ENCODE data around the gene LY86. TPM values are rescaled to one million over a fixed set of nuclear protein-coding genes. Genes with fewer than 3 reads are reported as not detected.

The LY86 gene
- polyA plus RNA-seq, 1 donor from 2014 or later: not detected

DNA sequence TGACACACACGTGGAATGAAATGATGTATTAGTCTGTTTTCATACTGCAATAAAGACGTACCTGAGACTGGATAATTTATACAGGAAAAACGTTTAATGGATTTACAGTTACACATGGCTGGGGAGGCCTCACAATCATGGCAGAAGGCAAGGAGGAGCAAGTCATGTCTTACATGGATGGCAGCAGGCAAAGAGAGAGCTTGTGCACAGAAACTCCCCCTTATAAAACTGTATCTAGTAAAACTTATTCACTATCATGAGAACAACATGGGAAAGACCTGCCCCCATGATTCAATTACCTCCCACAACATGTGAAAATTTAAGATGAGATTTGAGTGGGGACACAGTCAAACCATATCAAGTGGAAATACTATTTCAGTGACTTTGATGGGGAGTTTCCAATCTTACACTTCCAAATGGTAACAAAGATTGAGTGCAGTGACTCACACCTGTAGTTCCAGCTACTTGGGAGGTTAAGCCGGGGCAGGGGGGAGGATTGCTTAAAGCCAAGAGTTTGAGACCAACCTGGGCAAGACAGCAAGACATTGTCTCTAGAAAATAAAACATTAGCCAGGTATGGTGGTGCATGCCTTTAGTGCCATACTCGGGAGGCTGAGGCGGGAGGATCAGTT lies 8.2 kb upstream of the LY86 start:
- no peak overlapping the region for H3K4me2 ChIP-seq (ENCODE audit: low read length)
- H3F3A ChIP-seq (ENCODE audit: insufficient read depth, low read length, poor library complexity, severe bottlenecking): no peaks in the 10 kb centered on the region
- H3K9me2 ChIP-seq (ENCODE audit: insufficient read depth, low read length): no peaks in the 10 kb centered on the region
- no peak overlapping the region for H3K27ac ChIP-seq (ENCODE audit: low read length)
- H3K36me3 ChIP-seq (ENCODE audit: insufficient read depth, low read length): no peaks in the 10 kb centered on the region
- H3K27me3 ChIP-seq (ENCODE audit: insufficient read depth, low read depth, low read length): no peaks in the 10 kb centered on the region
- H3K4me3 ChIP-seq (ENCODE audit: low read length): no peak overlapping the region
- no peaks in the 10 kb centered on the region for H3K79me2 ChIP-seq (replicated peaks; ENCODE audit: insufficient read depth, low read length)
- H3K9me3 ChIP-seq (ENCODE audit: low read length): peaks cover 6% of the 10 kb centered on the region
- no peaks in the 10 kb centered on the region for H4K20me1 ChIP-seq (ENCODE audit: insufficient read depth)
- H3K9ac ChIP-seq (ENCODE audit: low read length): no peak overlapping the region
- no peak overlapping the region for H2AFZ ChIP-seq (ENCODE audit: low read depth, low read length)
- no peak for TF ChIP-seq MXI1 (conservative IDR thresholded peaks at IDR 0.05; ENCODE audit: poor library complexity, severe bottlenecking)
- TF ChIP-seq, protein P1, sequence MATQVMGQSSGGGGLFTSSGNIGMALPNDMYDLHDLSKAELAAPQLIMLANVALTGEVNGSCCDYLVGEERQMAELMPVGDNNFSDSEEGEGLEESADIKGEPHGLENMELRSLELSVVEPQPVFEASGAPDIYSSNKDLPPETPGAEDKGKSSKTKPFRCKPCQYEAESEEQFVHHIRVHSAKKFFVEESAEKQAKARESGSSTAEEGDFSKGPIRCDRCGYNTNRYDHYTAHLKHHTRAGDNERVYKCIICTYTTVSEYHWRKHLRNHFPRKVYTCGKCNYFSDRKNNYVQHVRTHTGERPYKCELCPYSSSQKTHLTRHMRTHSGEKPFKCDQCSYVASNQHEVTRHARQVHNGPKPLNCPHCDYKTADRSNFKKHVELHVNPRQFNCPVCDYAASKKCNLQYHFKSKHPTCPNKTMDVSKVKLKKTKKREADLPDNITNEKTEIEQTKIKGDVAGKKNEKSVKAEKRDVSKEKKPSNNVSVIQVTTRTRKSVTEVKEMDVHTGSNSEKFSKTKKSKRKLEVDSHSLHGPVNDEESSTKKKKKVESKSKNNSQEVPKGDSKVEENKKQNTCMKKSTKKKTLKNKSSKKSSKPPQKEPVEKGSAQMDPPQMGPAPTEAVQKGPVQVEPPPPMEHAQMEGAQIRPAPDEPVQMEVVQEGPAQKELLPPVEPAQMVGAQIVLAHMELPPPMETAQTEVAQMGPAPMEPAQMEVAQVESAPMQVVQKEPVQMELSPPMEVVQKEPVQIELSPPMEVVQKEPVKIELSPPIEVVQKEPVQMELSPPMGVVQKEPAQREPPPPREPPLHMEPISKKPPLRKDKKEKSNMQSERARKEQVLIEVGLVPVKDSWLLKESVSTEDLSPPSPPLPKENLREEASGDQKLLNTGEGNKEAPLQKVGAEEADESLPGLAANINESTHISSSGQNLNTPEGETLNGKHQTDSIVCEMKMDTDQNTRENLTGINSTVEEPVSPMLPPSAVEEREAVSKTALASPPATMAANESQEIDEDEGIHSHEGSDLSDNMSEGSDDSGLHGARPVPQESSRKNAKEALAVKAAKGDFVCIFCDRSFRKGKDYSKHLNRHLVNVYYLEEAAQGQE (IDR thresholded peaks at IDR 0.05; ENCODE audit: borderline replicate concordance): no peak
- no peak for TF ChIP-seq TAF1 (IDR thresholded peaks at IDR 0.05; ENCODE audit: low read depth)

- Histone ChIP-seq H3K9me3 (ENCODE audit: low read length) (peaks cover 5% of the 10 kb centered on the region), H2AFZ (ENCODE audit: low read depth, low read length) (no peak overlapping the region), H3K27ac (ENCODE audit: low read length) (no peak overlapping the region), H3K27me3 (ENCODE audit: insufficient read depth, low read depth, low read length) (no peaks in the 10 kb centered on the region), H3K4me2 (ENCODE audit: low read length) (no peak overlapping the region), H3K36me3 (ENCODE audit: insufficient read depth, low read length) (no peaks in the 10 kb centered on the region), H3K4me3 (ENCODE audit: low read length) (no peak overlapping the region), H4K20me1 (ENCODE audit: insufficient read depth) (no peaks in the 10 kb centered on the region), H3K79me2 (replicated peaks; ENCODE audit: insufficient read depth, low read length) (no peaks in the 10 kb centered on the region), H3K9ac (ENCODE audit: low read length) (no peak overlapping the region), H3F3A (ENCODE audit: insufficient read depth, low read length, poor library complexity, severe bottlenecking) (no peaks in the 10 kb centered on the region), H3K9me2 (ENCODE audit: insufficient read depth, low read length) (no peaks in the 10 kb centered on the region)
- TF ChIP-seq, protein P1 (IDR thresholded peaks at IDR 0.05; ENCODE audit: borderline replicate concordance): no peak
- TF ChIP-seq EP300 (conservative IDR thresholded peaks at IDR 0.05; ENCODE audit: poor library complexity, severe bottlenecking) (no peak), TAF1 (IDR thresholded peaks at IDR 0.05; ENCODE audit: low read depth) (no peak), MXI1 (conservative IDR thresholded peaks at IDR 0.05; ENCODE audit: poor library complexity, severe bottlenecking) (no peak), SMC3 (conservative IDR thresholded peaks at IDR 0.05; ENCODE audit: poor library complexity) (no peak), RAD21 (conservative IDR thresholded peaks at IDR 0.05) (no peak), EZH2 (IDR thresholded peaks at IDR 0.05; ENCODE audit: borderline replicate concordance, insufficient read depth, low read length, poor library complexity, severe bottlenecking) (no peak), POLR2AphosphoS5 (IDR thresholded peaks at IDR 0.05) (no peak)
- TF ChIP-seq, protein P2, sequence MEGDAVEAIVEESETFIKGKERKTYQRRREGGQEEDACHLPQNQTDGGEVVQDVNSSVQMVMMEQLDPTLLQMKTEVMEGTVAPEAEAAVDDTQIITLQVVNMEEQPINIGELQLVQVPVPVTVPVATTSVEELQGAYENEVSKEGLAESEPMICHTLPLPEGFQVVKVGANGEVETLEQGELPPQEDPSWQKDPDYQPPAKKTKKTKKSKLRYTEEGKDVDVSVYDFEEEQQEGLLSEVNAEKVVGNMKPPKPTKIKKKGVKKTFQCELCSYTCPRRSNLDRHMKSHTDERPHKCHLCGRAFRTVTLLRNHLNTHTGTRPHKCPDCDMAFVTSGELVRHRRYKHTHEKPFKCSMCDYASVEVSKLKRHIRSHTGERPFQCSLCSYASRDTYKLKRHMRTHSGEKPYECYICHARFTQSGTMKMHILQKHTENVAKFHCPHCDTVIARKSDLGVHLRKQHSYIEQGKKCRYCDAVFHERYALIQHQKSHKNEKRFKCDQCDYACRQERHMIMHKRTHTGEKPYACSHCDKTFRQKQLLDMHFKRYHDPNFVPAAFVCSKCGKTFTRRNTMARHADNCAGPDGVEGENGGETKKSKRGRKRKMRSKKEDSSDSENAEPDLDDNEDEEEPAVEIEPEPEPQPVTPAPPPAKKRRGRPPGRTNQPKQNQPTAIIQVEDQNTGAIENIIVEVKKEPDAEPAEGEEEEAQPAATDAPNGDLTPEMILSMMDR (IDR thresholded peaks at IDR 0.05; ENCODE audit: poor library complexity, severe bottlenecking): no peak
Observed at GRCh38 chr6:6581054-6581453, 7.5 kb upstream of the LY86 start.

Measured in neural cell (in vitro differentiated cells).